Neuronal stem cell (in vitro differentiated cells): ENCODE data around the gene NKX3-2.
"Not testable (repeated sequence)": the region's sequence is repeated elsewhere in the genome, so short reads cannot be mapped to it uniquely, and the experiment has no call there.

ENCODE experiments used
- DNase-seq: peaks from one replicate; pipeline ENCODE4 v3.0.0-alpha.2; 2013; ENCODE audit warnings: low spot score
- H2AFZ ChIP-seq: one replicate; pipeline ENCODE4 v1.6.1; 2013; ENCODE audit warnings: mild to moderate bottlenecking, low read length, inconsistent platforms
- H2AK5ac ChIP-seq: 2 replicates; pipeline ENCODE4 v1.6.1; 2013; ENCODE audit warnings: low read depth, mild to moderate bottlenecking, inconsistent platforms, low read length, moderate library complexity, mixed read lengths
- H2BK120ac ChIP-seq: 2 replicates; pipeline ENCODE4 v1.6.1; 2013; ENCODE audit warnings: low read depth, mild to moderate bottlenecking, inconsistent platforms, low read length, moderate library complexity, mixed read lengths
- H2BK12ac ChIP-seq: one replicate; pipeline ENCODE4 v1.6.1; 2013; ENCODE audit warnings: low read length, inconsistent platforms
- H2BK15ac ChIP-seq: 2 replicates; pipeline ENCODE4 v1.6.1; 2013; ENCODE audit warnings: mild to moderate bottlenecking, low read length, inconsistent platforms, mixed read lengths
- H2BK5ac ChIP-seq: one replicate; pipeline ENCODE4 v1.6.1; 2013; ENCODE audit warnings: inconsistent platforms, mild to moderate bottlenecking, low read length, moderate library complexity
- H3K14ac ChIP-seq: one replicate; pipeline ENCODE4 v1.6.1; 2013; ENCODE audit warnings: low read length, inconsistent platforms
- H3K18ac ChIP-seq: 2 replicates; pipeline ENCODE4 v1.6.1; 2013; ENCODE audit warnings: low read length, inconsistent platforms
- H3K23ac ChIP-seq: 2 replicates; pipeline ENCODE4 v1.6.1; 2013; ENCODE audit warnings: low read depth, mild to moderate bottlenecking, mixed read lengths, low read length, inconsistent platforms; ENCODE audit not compliant: poor library complexity
- H3K27ac ChIP-seq: replicated peaks from 3 replicates; pipeline ENCODE4 v1.5.1; 2013; ENCODE audit warnings: low read length, inconsistent platforms
- H3K27me3 ChIP-seq, 3 experiments: 2 replicates each; pipeline ENCODE4 v1.6.1; 2013; ENCODE audit warnings: low read length in 3 of 3, mild to moderate bottlenecking in 2 of 3, inconsistent platforms in 1 of 3, low read depth in 1 of 3, mixed read lengths in 1 of 3, moderate library complexity in 1 of 3; ENCODE audit not compliant: control insufficient read depth in 3 of 3, insufficient read depth in 3 of 3
- H3K36me3 ChIP-seq, 2 donors: replicated peaks in 1 of 2; 2 replicates each; pipeline ENCODE4 v1.6.1; 2013; ENCODE audit warnings: low read length in 2 of 2; ENCODE audit not compliant: control insufficient read depth in 2 of 2, insufficient read depth in 2 of 2
- H3K4ac ChIP-seq: 2 replicates; pipeline ENCODE4 v1.6.1; 2013; ENCODE audit warnings: inconsistent platforms, mild to moderate bottlenecking, low read length, moderate library complexity
- H3K4me1 ChIP-seq, 2 donors: 1 replicate in 1 of 2; 2 replicates in 1 of 2; pipeline ENCODE4 v1.6.1; 2013; ENCODE audit warnings: low read length in 2 of 2, low read depth in 1 of 2; ENCODE audit not compliant: control insufficient read depth in 2 of 2, insufficient read depth in 1 of 2
- H3K4me2 ChIP-seq: one replicate; pipeline ENCODE4 v1.6.1; 2013; ENCODE audit warnings: mild to moderate bottlenecking, low read length, inconsistent platforms; ENCODE audit not compliant: insufficient read depth, poor library complexity, severe bottlenecking
- H3K4me3 ChIP-seq, 2 donors: 2 replicates each; pipeline ENCODE4 v1.5.1; 2013; ENCODE audit warnings: low read length in 2 of 2, mild to moderate bottlenecking in 2 of 2, inconsistent platforms in 1 of 2, moderate library complexity in 1 of 2
- H3K79me1 ChIP-seq: one replicate; pipeline ENCODE4 v1.6.1; 2013; ENCODE audit warnings: low read depth, mild to moderate bottlenecking, inconsistent platforms, low read length, moderate library complexity
- H3K9ac ChIP-seq: one replicate; pipeline ENCODE4 v1.6.1; 2013; ENCODE audit warnings: mild to moderate bottlenecking, low read depth, low read length, inconsistent platforms; ENCODE audit not compliant: poor library complexity
- H3K9me3 ChIP-seq, 2 donors: replicated peaks in 1 of 2; 2 replicates each; pipeline versions ENCODE3 to v1.6.1; 2013; ENCODE audit warnings: low read length in 2 of 2, mild to moderate bottlenecking in 2 of 2, inconsistent platforms in 1 of 2, low read depth in 1 of 2, mixed read lengths in 1 of 2, moderate library complexity in 1 of 2; ENCODE audit not compliant: control insufficient read depth in 2 of 2, insufficient read depth in 1 of 2
- H4K8ac ChIP-seq: one replicate; pipeline ENCODE4 v1.6.1; 2013; ENCODE audit warnings: low read depth, mild to moderate bottlenecking, inconsistent platforms, low read length, moderate library complexity
- H4K91ac ChIP-seq: one replicate; pipeline ENCODE4 v1.6.1; 2013; ENCODE audit warnings: low read length, low read depth, mild to moderate bottlenecking, inconsistent platforms; ENCODE audit not compliant: poor library complexity
- WGBS, 2 donors: extraction: QIAGEN DNeasy Blood & Tissue Kit; methylation state at CpG; one replicate each; pipeline ENCODE4 v1.1.7; 2013; ENCODE audit warnings: missing lambda C conversion rate in 2 of 2, mixed read lengths in 1 of 2; ENCODE audit not compliant: insufficient read length in 2 of 2, insufficient replicate concordance in 1 of 2; ENCODE audit errors: extremely low coverage in 2 of 2; 5-methylcytosine and 5-hydroxymethylcytosine counted together

Gene NKX3-2

DNA sequence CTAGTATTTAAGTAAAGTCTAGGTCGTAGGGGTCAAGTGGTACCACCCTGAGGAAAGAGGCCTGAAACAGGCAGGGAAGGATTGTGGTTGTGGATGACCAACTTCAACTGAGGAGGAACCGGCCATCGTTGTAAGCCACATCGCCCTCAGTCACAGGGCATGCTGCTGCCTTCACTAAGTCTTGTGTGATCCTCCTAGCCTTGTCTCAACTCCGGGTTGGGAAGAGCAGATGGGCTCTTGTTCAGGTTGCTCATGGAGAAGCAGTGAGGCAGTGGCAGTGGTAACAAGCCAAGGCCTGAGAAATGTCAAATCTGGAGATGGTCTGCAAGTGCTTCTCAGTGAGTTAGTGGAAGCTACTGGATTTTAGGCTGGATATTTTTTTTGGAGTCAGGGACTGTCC is 22.8 kb upstream of the NKX3-2 start:
- H3K23ac ChIP-seq: no peak overlapping the region

DNA sequence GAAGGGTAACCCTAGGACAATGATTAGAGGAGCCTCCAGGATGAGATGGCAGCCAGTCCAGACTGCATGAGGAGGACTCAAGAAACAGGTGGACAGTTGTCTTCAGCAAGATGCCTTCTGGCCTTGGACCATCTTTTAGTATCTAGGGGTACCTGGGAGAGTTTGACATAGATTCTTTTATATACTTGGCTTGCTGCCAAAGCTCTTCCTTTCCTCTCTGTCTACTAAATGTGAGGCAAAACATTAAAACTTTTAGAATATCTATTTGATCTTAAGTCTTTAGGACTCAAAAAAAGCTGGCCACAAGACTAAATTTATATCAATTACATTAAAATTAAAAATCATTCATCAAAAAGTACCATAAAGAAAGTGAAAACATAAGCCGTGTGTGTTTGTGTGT is 18.6 kb upstream of the NKX3-2 start:
- Histone ChIP-seq H2BK15ac (no peak overlapping the region), H3K27me3 (no peaks in the 10 kb centered on the region), H3K14ac (no peak overlapping the region), H2BK5ac (no peak overlapping the region), H3K4me1 (no peaks in the 10 kb centered on the region), H3K23ac (no peak overlapping the region), H3K79me1 (no peaks in the 10 kb centered on the region), H3K18ac (no peak overlapping the region), H3K9ac (no peak overlapping the region), H2AK5ac (no peak overlapping the region), H2AFZ (no peak overlapping the region), H4K8ac (no peak overlapping the region), H2BK120ac (no peak overlapping the region), H3K4ac (no peak overlapping the region), H3K4me3 (no peak overlapping the region), H3K9me3 (no peaks in the 10 kb centered on the region), H3K36me3 (peaks cover 3 to 11% of the 10 kb centered on the region in 2 donors), H4K91ac (no peak overlapping the region), H3K27ac (no peak overlapping the region), H3K4me2 (no peak overlapping the region), H2BK12ac (no peak overlapping the region)
- WGBS, 2 donors: no CpG with 5 or more reads among the region's 1 CpG
- no peak for DNase-seq

More for the DNA sequence above, 22.8 kb upstream of the NKX3-2 start:
- H3K18ac ChIP-seq: no peak overlapping the region
- H3K9ac ChIP-seq: no peak overlapping the region
- no peaks in the 10 kb centered on the region for H3K4me1 ChIP-seq
- peaks cover 11 to 53% of the 10 kb centered on the region in 2 donors for H3K36me3 ChIP-seq
- no peaks in the 10 kb centered on the region for H3K79me1 ChIP-seq
- no peak overlapping the region for H2AFZ ChIP-seq
- WGBS, 2 donors: no CpG with 5 or more reads among the region's 5 CpGs
- H2BK15ac ChIP-seq: no peak overlapping the region
- no peaks in the 10 kb centered on the region for H3K27me3 ChIP-seq
- H2BK12ac ChIP-seq: no peak overlapping the region
- no peak for DNase-seq
- H3K14ac ChIP-seq: no peak overlapping the region
- no peak overlapping the region for H2BK120ac ChIP-seq
- H3K4ac ChIP-seq: no peak overlapping the region
- no peak overlapping the region for H2AK5ac ChIP-seq
- H2BK5ac ChIP-seq: no peak overlapping the region
- no peak overlapping the region for H4K8ac ChIP-seq
- H4K91ac ChIP-seq: no peak overlapping the region
- H3K9me3 ChIP-seq: no peaks in the 10 kb centered on the region
- H3K4me2 ChIP-seq: no peak overlapping the region
- peak overlapping the region in 1 of 2 donors; percentile 22 for H3K4me3 ChIP-seq
- H3K27ac ChIP-seq: no peak overlapping the region

DNA sequence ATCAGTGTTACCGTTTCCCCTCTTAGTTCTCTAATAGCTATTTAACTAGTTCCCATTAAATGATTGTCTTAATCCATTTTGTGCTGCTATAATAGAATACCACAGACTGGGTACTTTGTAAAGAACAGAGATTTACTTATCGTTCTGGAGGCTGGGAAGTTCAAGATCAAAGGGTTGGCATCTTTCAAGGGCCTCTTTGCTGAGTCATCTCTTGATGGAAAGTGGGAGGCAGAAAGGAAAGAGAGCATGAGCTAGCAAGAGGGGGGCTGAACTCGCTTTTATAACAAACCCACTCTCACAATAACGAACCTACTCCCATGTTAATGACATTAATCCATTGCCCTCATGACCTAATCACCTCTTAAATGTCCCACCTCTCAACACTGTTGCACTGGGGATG is 17.4 kb upstream of the NKX3-2 start:
- no peak overlapping the region for H3K9ac ChIP-seq
- no peaks in the 10 kb centered on the region for H3K27me3 ChIP-seq
- no peaks in the 10 kb centered on the region for H3K36me3 ChIP-seq
- H3K23ac ChIP-seq: no peak overlapping the region
- no peak overlapping the region for H4K91ac ChIP-seq
- H2AK5ac ChIP-seq: no peak overlapping the region
- no peaks in the 10 kb centered on the region for H3K79me1 ChIP-seq
- no peak overlapping the region for H3K4ac ChIP-seq
- no peak overlapping the region for H3K18ac ChIP-seq
- H3K4me2 ChIP-seq: no peak overlapping the region
- H2BK120ac ChIP-seq: no peak overlapping the region
- DNase-seq: no peak
- no peak overlapping the region for H3K27ac ChIP-seq
- no peak overlapping the region for H2AFZ ChIP-seq
- H2BK15ac ChIP-seq: no peak overlapping the region
- no peaks in the 10 kb centered on the region for H3K4me1 ChIP-seq
- no peak overlapping the region for H3K14ac ChIP-seq
- no peak overlapping the region for H4K8ac ChIP-seq
- H2BK5ac ChIP-seq: no peak overlapping the region
- 100% methylated on average over 1 of the region's 4 CpGs; no CpG with 5 or more reads in 1 of the 2 donors for WGBS, 2 donors
- H3K9me3 ChIP-seq: no peaks in the 10 kb centered on the region
- no peak overlapping the region for H3K4me3 ChIP-seq
- H2BK12ac ChIP-seq: no peak overlapping the region

DNA sequence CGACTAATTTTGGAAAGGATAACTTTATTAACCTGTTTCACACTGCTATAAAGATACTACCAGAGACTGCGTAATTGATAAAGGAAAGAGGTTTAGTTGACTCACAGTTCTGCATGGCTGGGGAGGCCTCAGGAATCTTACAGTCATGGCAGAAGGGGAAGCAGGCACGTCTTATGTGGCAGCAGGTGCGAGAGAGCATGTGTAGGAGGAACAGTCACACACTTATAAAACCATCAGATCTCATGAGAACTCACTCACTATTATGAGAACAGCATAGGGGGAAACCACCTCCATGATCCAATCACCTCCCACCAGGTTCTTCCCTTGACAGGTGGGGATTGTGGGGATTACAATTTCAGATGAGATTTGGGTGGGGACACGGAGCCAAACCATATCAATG is 15.8 kb upstream of the NKX3-2 start:
- not testable (repeated sequence) for H3K27me3 ChIP-seq, DNase-seq, H3K4me2 ChIP-seq, H3K23ac ChIP-seq, H3K79me1 ChIP-seq, H3K18ac ChIP-seq, H2AK5ac ChIP-seq, H3K4ac ChIP-seq, H3K9ac ChIP-seq, H3K27ac ChIP-seq, H2BK12ac ChIP-seq, H3K4me1 ChIP-seq, H3K4me3 ChIP-seq, H2BK15ac ChIP-seq, H2BK120ac ChIP-seq, H3K14ac ChIP-seq, H3K36me3 ChIP-seq, H2AFZ ChIP-seq, H3K9me3 ChIP-seq, H4K8ac ChIP-seq, H2BK5ac ChIP-seq, H4K91ac ChIP-seq
- no CpG with 5 or more reads among the region's 5 CpGs for WGBS, 2 donors
